MG63 (cell line): ENCODE results near the gene ADGRF3. TPM values are rescaled to one million over a fixed set of nuclear protein-coding genes. Genes with fewer than 3 reads are reported as not detected.
A peak's percentile ranks its signal among the peaks of the same experiment; 100 is the strongest.
"Not testable (repeated sequence)": the region's sequence is repeated elsewhere in the genome, so short reads cannot be mapped to it uniquely, and the experiment has no call there.

ENCODE experiments used
- DNase-seq: peaks from one replicate; pipeline ENCODE4 v3.0.0-alpha.2; 2020
- H3K27me3 ChIP-seq: fragments of 250-450 bp; sonication (Bioruptor Pico); 2 replicates; pipeline ENCODE4 v1.5.1; 2020; ENCODE audit warnings: mild to moderate bottlenecking, moderate library complexity
- H3K36me3 ChIP-seq: fragments of 250-450 bp; sonication (Bioruptor Pico); 2 replicates; pipeline ENCODE4 v1.5.1; 2020; ENCODE audit warnings: mild to moderate bottlenecking, moderate library complexity
- H3K4me3 ChIP-seq: fragments of 250-450 bp; sonication (Bioruptor Pico); 2 replicates; pipeline ENCODE4 v1.5.1; 2020; ENCODE audit warnings: mild to moderate bottlenecking, moderate library complexity
- H3K9me3 ChIP-seq: fragments of 250-450 bp; sonication (Bioruptor Pico); 2 replicates; pipeline ENCODE4 v1.5.1; 2020; ENCODE audit warnings: mild to moderate bottlenecking, moderate library complexity
- total RNA-seq: library from RNA; depleted of rRNA; stranded (reverse); fragments of >200 nt; shearing (Covaris generic); gene quantifications from 2 replicates; pipeline ENCODE4 v1.2.3, GENCODE V29; 2014; ENCODE audit warnings: low replicate concordance

ADGRF3 gene
- total RNA-seq, 1 experiment from 2014 or later = not detected

- Histone ChIP-seq H3K36me3 (0 out of 2 replicates have a peak, but pooled peaks cover 6% of the 10 kb centered on the region), H3K4me3 (no peak overlapping the region), H3K9me3 (no peaks in the 10 kb centered on the region), H3K27me3 (no peaks in the 10 kb centered on the region)
- peak; percentile 19 for DNase-seq
Observed at GRCh38 chr2:26355038-26355995, 8.7 kb upstream of the ADGRF3 start.

GRCh38 chr2:26354469-26354868 lies 7.9 kb upstream of the ADGRF3 start:
- not testable (repeated sequence) for DNase-seq, H3K36me3 ChIP-seq, H3K27me3 ChIP-seq, H3K9me3 ChIP-seq, H3K4me3 ChIP-seq

- Histone ChIP-seq H3K36me3 (0 out of 2 replicates have a peak, but pooled peaks cover 6% of the 10 kb centered on the region), H3K9me3 (no peaks in the 10 kb centered on the region), H3K4me3 (no peak overlapping the region), H3K27me3 (no peaks in the 10 kb centered on the region)
- DNase-seq = peak; percentile 20
Observed at GRCh38 chr2:26352892-26353291, 6.3 kb upstream of the ADGRF3 start.

GRCh38 chr2:26351375-26352090 lies 4.9 kb upstream of the ADGRF3 start:
- DNase-seq = no peak
- no peaks in the 10 kb centered on the region for H3K9me3 ChIP-seq
- no peaks in the 10 kb centered on the region for H3K36me3 ChIP-seq
- H3K27me3 ChIP-seq = no peaks in the 10 kb centered on the region
- H3K4me3 ChIP-seq = no peak overlapping the region

GRCh38 chr2:26349690-26350089 lies 3.1 kb upstream of the ADGRF3 start:
- Histone ChIP-seq H3K36me3 (no peaks in the 10 kb centered on the region), H3K27me3 (no peaks in the 10 kb centered on the region)

GRCh38 chr2:26347286-26347865 lies 787 bp upstream of the ADGRF3 start:
- H3K27me3 ChIP-seq = no peaks in the 10 kb centered on the region
- DNase-seq = no peak
- peak overlapping the region; percentile 72 for H3K4me3 ChIP-seq
- no peaks in the 10 kb centered on the region for H3K9me3 ChIP-seq
- no peaks in the 10 kb centered on the region for H3K36me3 ChIP-seq

More at GRCh38 chr2:26349690-26350089, 3.1 kb upstream of the ADGRF3 start:
- no peak overlapping the region for H3K4me3 ChIP-seq
- no peaks in the 10 kb centered on the region for H3K9me3 ChIP-seq
- no peak for DNase-seq

- Histone ChIP-seq H3K36me3 (no peaks in the 10 kb centered on the region), H3K9me3 (no peaks in the 10 kb centered on the region), H3K27me3 (no peaks in the 10 kb centered on the region), H3K4me3 (peak within 1 kb of the TSS; percentile 72)
- peak; percentile 95 for DNase-seq
Observed at GRCh38 chr2:26345545-26346453, 790 bp downstream of the ADGRF3 start, which contains the start of gene SELENOI. TSS of gene SELENOI (plus strand) at chr2:26346143. CDS start at chr2:26346233, 90 bp downstream.

- no peaks in the 10 kb centered on the region for H3K9me3 ChIP-seq
- DNase-seq = no peak
- no peaks in the 10 kb centered on the region for H3K36me3 ChIP-seq
- no peaks in the 10 kb centered on the region for H3K27me3 ChIP-seq
- H3K4me3 ChIP-seq = peak overlapping the region; percentile 72
Observed at GRCh38 chr2:26345283-26345544, 1.4 kb downstream of the ADGRF3 start.

GRCh38 chr2:26344581-26345282 lies 1.9 kb downstream of the ADGRF3 start:
- peak; percentile 41 for DNase-seq
- H3K9me3 ChIP-seq = no peaks in the 10 kb centered on the region

GRCh38 chr2:26340831-26341230 lies 5.8 kb downstream of the ADGRF3 start:
- DNase-seq = no peak
- Histone ChIP-seq H3K27me3 (no peaks in the 10 kb centered on the region), H3K36me3 (no peaks in the 10 kb centered on the region)

More at GRCh38 chr2:26344581-26345282, 1.9 kb downstream of the ADGRF3 start:
- no peaks in the 10 kb centered on the region for H3K27me3 ChIP-seq
- H3K36me3 ChIP-seq = no peaks in the 10 kb centered on the region
- H3K4me3 ChIP-seq = peak overlapping the region; percentile 72

GRCh38 chr2:26337298-26337697 lies 9.3 kb downstream of the ADGRF3 start:
- DNase-seq = no peak
- no peaks in the 10 kb centered on the region for H3K36me3 ChIP-seq
- no peak overlapping the region for H3K4me3 ChIP-seq
- no peaks in the 10 kb centered on the region for H3K9me3 ChIP-seq
- no peaks in the 10 kb centered on the region for H3K27me3 ChIP-seq

More at GRCh38 chr2:26340831-26341230, 5.8 kb downstream of the ADGRF3 start:
- Histone ChIP-seq H3K4me3 (no peak overlapping the region), H3K9me3 (no peaks in the 10 kb centered on the region)

- Histone ChIP-seq H3K9me3 (no peaks in the 10 kb centered on the region), H3K36me3 (no peaks in the 10 kb centered on the region), H3K4me3 (no peak overlapping the region), H3K27me3 (no peaks in the 10 kb centered on the region)
- no peak for DNase-seq
Observed at GRCh38 chr2:26336719-26337118, 9.9 kb downstream of the ADGRF3 start.

- Histone ChIP-seq H3K4me3 (no peak overlapping the region), H3K36me3 (no peaks in the 10 kb centered on the region), H3K27me3 (no peaks in the 10 kb centered on the region), H3K9me3 (no peaks in the 10 kb centered on the region)
- no peak for DNase-seq
Observed at GRCh38 chr2:26335231-26335630, 11.4 kb downstream of the ADGRF3 start.

- no peaks in the 10 kb centered on the region for H3K9me3 ChIP-seq
- DNase-seq = no peak
- H3K27me3 ChIP-seq = no peaks in the 10 kb centered on the region
- no peaks in the 10 kb centered on the region for H3K36me3 ChIP-seq
- H3K4me3 ChIP-seq = no peak overlapping the region
Observed at GRCh38 chr2:26333293-26333692, 13.3 kb downstream of the ADGRF3 start.

- DNase-seq, H3K9me3 ChIP-seq, H3K4me3 ChIP-seq, H3K36me3 ChIP-seq, H3K27me3 ChIP-seq: not testable (repeated sequence)
Observed at GRCh38 chr2:26331321-26331720, 15.3 kb downstream of the ADGRF3 start.

GRCh38 chr2:26330604-26331003 lies 16.0 kb downstream of the ADGRF3 start:
- no peaks in the 10 kb centered on the region for H3K36me3 ChIP-seq
- no peaks in the 10 kb centered on the region for H3K9me3 ChIP-seq
- DNase-seq = no peak
- H3K4me3 ChIP-seq = no peak overlapping the region
- H3K27me3 ChIP-seq = no peaks in the 10 kb centered on the region
